Measurements from ENCODE around the gene CD58.

The CD58 gene

DNA sequence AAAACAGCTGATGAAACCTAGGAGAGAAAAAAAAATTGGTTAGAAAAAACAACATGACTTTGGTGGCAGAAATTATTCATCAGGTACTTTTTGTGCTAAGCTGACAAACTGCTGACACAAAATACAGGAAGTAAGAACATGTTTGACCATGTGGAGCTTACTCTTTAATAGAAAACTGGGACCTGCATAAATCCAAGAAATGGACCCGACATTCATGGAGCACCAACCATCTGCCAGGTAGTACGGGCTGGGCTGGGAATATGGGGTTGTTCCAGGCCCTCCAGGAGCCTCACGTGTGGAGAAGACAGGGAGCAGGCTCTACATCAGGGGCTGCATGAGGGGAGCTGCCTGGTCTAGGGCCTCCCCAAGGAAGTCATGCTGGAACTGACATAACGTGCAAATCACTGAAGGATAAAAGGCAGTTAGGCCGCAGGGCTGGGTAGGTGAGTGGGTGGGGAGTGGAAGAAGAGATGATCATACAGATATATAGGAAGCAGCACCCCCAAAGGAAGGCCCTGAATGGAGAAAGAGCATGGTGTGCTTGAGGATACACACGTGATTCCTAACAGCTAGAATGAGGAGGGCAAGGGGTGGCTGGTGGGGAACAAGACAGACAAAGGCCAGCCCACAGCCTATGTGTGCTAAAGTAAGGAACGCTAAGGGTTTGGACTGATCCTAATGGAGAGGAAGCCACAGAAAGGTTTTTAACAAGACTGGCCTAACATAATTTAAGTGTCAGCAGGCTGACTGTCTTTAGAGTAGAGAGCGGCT, 26.1 kb downstream of the CD58 start:
- TF ChIP-seq, protein P1, sequence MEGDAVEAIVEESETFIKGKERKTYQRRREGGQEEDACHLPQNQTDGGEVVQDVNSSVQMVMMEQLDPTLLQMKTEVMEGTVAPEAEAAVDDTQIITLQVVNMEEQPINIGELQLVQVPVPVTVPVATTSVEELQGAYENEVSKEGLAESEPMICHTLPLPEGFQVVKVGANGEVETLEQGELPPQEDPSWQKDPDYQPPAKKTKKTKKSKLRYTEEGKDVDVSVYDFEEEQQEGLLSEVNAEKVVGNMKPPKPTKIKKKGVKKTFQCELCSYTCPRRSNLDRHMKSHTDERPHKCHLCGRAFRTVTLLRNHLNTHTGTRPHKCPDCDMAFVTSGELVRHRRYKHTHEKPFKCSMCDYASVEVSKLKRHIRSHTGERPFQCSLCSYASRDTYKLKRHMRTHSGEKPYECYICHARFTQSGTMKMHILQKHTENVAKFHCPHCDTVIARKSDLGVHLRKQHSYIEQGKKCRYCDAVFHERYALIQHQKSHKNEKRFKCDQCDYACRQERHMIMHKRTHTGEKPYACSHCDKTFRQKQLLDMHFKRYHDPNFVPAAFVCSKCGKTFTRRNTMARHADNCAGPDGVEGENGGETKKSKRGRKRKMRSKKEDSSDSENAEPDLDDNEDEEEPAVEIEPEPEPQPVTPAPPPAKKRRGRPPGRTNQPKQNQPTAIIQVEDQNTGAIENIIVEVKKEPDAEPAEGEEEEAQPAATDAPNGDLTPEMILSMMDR (IDR thresholded peaks at IDR 0.05; ENCODE audit: low read depth, low read length, missing control alignments) = no peak
- no peak overlapping the region for H3K4me3 ChIP-seq (replicated peaks; ENCODE audit: low read depth, low read length)
- no peak for DNase-seq (ENCODE audit: extremely low read depth, low read depth)

DNA sequence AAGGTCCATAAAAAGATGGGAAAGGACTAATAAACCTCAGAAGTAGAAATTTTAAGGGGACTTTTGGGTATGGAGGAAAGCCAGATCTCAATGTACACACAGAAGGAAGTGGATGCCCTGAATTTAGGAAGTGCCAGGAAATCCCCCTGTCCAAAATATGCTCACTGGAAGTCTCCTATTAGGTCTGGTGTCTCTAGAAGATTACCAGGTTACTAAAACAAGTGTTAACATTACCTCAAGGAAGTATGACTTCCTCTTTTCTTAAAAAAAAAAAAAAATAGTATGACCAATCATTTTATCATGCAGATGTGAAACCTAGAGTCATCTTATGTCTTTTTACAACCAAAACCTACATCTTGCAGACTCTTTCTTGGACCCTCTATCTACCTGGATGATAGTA, 30.7 kb downstream of the CD58 start:
- H3K4me3 ChIP-seq (replicated peaks; ENCODE audit: low read depth, low read length) = no peak overlapping the region
- DNase-seq (ENCODE audit: extremely low read depth, low read depth) = no peak
- TF ChIP-seq, protein P1 (IDR thresholded peaks at IDR 0.05; ENCODE audit: low read depth, low read length, missing control alignments) = no peak

DNA sequence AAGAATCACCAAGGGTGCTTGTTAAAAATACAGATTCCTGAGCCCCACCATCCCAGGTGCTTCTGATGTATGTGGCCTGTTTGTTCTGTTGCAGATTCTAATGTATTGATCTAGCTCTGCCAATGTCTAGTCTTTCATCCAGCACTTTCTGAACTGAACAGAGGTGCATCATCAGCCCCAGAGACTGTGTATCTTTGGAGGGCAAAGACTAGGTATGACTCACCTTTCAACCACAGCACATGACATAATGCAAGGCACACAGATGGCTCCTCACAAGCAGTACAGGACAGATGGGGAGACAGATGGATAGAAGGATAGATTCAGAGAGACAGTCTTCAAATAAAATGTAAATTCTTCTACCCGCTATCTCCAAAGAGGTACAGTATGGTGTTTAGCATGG, 32.3 kb downstream of the CD58 start:
- no peak overlapping the region for H3K4me3 ChIP-seq (replicated peaks; ENCODE audit: low read depth, low read length)
- TF ChIP-seq, protein P1 (IDR thresholded peaks at IDR 0.05; ENCODE audit: low read depth, low read length, missing control alignments) = no peak
- DNase-seq (ENCODE audit: extremely low read depth, low read depth) = no peak

DNA sequence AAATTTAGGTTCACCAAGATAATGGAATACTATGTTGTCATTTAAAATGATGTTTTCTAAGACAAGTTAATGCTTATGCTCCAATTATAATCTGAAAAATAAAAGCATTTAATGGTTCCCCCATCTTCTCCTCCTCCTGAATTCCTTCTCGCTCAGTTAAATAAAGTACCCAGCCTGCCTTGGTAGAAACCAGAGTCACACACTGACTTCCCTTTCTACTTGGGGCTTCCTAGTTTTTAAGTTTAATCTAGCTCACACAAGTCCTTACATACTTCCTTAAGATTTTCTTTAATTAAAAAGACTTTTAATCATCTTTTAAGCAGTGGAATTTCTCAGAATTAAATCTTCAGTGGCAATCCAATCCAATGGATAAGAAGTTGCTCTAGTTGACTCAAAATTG, 32.9 kb downstream of the CD58 start:
- TF ChIP-seq, protein P1 (IDR thresholded peaks at IDR 0.05; ENCODE audit: low read depth, low read length, missing control alignments) = no peak
- no peak overlapping the region for H3K4me3 ChIP-seq (replicated peaks; ENCODE audit: low read depth, low read length)
- no peak for DNase-seq (ENCODE audit: extremely low read depth, low read depth)

DNA sequence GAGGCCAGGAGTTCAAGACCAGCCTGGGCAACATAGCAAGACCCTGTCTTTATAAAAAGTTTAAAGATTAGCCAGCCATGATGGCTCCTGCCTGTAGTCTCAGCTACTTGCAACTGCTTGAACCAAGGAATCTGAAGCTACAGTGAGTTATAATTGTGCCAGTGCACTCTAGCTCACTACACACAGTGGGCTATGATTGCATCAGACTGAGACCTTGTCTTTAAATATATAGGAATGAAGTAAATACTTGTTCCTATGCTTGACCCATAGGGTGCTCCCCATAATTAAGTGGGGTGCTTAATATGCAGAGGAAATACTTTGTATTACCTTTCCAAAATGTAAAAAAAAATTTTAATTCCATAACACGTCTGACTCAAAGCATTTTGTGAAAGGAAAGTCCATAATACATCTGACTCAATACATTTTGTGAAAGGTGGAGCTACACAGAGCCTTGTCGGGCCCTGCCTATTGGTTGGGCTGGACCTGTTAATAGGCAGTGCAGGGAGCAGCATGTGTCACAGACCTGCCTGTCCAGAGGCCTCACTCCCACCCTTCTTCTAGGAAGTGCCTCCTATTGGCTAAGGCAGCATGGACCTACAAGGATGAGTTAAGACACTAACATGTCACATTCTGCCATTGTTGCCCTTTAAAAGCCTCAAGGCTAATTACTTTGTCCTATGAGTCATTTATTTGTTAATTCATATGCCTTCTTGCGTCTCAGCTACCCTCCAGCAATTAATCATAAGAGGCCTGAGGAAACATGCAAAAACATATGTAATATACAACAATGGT, 33.6 kb downstream of the CD58 start:
- TF ChIP-seq, protein P1 (IDR thresholded peaks at IDR 0.05; ENCODE audit: low read depth, low read length, missing control alignments) = no peak
- no peak for DNase-seq (ENCODE audit: extremely low read depth, low read depth)
- no peak overlapping the region for H3K4me3 ChIP-seq (replicated peaks; ENCODE audit: low read depth, low read length)

DNA sequence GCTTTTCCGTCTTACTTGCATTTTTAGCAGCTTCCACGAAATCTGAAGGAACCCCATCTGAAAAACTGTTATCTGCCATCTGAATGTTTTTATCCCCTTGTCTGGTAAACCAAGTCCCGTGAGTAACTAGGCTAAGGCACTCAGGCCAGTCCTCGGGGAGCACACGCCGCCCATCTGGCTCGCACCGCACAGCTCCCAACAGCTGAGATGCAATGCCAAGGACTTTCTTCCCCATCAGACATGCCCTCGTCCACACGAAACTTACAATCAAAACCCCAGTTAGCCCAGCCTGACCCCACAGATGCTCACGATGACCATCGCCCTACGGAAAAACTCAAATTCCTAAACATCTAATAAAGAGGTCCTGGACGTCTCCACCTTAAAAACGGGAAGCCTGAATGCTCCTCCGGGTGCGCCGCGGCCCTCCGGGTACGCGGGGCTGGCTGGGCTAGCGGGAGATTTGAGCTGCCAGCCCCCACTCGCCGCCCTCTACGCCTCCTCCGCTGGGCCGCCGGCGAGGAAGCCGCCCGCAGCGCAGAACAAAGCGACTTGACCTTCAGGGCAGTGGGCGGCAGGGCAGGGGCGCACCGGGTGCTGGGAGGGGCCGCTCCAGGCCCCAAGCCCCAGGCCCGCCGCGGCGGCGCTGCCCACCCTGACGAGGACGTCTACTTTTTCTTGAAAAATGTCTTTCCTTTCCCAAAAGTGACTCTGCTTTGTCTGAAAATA, 36.6 kb downstream of the CD58 start:
- TF ChIP-seq, protein P1 (IDR thresholded peaks at IDR 0.05; ENCODE audit: low read depth, low read length, missing control alignments) = no peak
- no peak for DNase-seq (ENCODE audit: extremely low read depth, low read depth)
- H3K4me3 ChIP-seq (replicated peaks; ENCODE audit: low read depth, low read length) = no peak overlapping the region
